ENCODE results near the gene MRPL9.

The MRPL9 gene

DNA sequence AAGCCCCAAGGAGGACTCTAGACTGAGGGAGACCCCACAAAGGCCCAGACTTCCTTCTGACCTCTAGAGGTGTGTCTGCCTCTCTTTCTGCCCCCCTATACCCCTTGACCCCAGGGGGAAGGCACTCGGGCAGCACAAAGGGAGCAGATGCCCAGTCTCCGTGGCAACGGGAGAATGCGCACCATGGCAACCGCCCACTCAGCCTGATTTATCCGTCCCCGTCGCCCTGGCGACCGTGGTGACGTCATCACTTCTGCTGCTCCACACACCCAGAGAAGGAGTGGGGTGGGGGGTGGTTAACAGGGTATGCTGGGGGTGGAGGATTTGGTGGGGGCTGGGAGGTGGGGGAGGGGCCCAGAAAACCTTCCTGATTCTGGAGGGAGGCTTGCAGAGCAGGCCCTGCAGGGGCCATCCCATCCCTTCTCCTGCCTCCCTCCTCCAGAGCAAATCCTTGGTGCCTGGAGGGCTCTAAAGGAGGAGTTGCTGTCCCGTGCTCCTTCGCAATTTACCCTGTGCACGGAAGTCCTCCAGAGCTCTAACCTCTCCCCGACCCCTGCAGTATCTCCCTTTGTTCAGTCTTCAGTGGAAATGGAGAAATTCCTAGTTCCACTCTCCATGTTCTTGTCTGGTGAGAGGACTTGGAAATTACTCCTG is 53.0 kb downstream of the MRPL9 start:
- no peak for DNase-seq (ENCODE audit: low spot score)

Data from CD4-positive, alpha-beta T cell treated with Interleukin-15 for 4 hours (primary cell).